ENCODE results near the gene BOD1L2. TPM values are rescaled to one million over a fixed set of nuclear protein-coding genes. Genes with fewer than 3 reads are reported as not detected.

BOD1L2 gene
- polyA plus RNA-seq, 2 of the 4 experiments (the other 2 are of a cell fraction): not detected

GRCh38 chr18:57135699-57136098, 11.2 kb upstream of the BOD1L2 start:
- CTCF ChIA-PET: interaction anchor here (0.6 kb wide), 1 partner anchor 388 kb away, joined by 3 read pairs; no protein-coding TSS in a partner anchor
- no peak for TF ChIP-seq ZNF302 (CRISPR knock-in tag; IDR thresholded peaks at IDR 0.05)
- TF ChIP-seq FOSL2 (IDR thresholded peaks at IDR 0.05): no peak
- no peak for TF ChIP-seq FOSL2 (CRISPR knock-in tag; IDR thresholded peaks at IDR 0.05)
- no peak for TF ChIP-seq HEYL (CRISPR knock-in tag; IDR thresholded peaks at IDR 0.05)
- no peak for TF ChIP-seq JUNB (IDR thresholded peaks at IDR 0.05)
- no peak for TF ChIP-seq GATA3 (IDR thresholded peaks at IDR 0.05; ENCODE audit: borderline replicate concordance)
- no peak for TF ChIP-seq RNF2 (IDR thresholded peaks at IDR 0.05; ENCODE audit: borderline replicate concordance, low read depth)
- TF ChIP-seq EHF (CRISPR knock-in tag; IDR thresholded peaks at IDR 0.05): no peak
- no peak for TF ChIP-seq HOXB13 (CRISPR knock-in tag; IDR thresholded peaks at IDR 0.05; ENCODE audit: low read depth)
- TF ChIP-seq CTCF (IDR thresholded peaks at IDR 0.05): no peak
- no peak for TF ChIP-seq HES2 (IDR thresholded peaks at IDR 0.05)
- 22% methylated on average over 4 of the region's 4 CpGs for WGBS (ENCODE audit: missing lambda C conversion rate)
- Histone ChIP-seq H3K9me3 (no peaks in the 10 kb centered on the region), H3K27ac (no peak overlapping the region), H3K4me1 (no peaks in the 10 kb centered on the region), H3K4me2 (no peak overlapping the region), H3K4me3 (no peak overlapping the region)
- no peak for FAIRE-seq
- DNase-seq (ENCODE audit: low read depth in 1 of 2, low spot score in 1 of 2): no peak
- POLR2A ChIA-PET: no interaction called here
- ATAC-seq: no peak

- CTCF ChIA-PET: no interaction called here
- H3K9me3 ChIP-seq: no peaks in the 10 kb centered on the region
- no peaks in the 10 kb centered on the region for H3K4me1 ChIP-seq
- H3K27ac ChIP-seq: no peak overlapping the region
- FAIRE-seq (no peak), DNase-seq (ENCODE audit: low read depth in 1 of 2, low spot score in 1 of 2) (no peak), ATAC-seq (no peak)
- TF ChIP-seq BCL3 (IDR thresholded peaks at IDR 0.05) (no peak), EHMT2 (IDR thresholded peaks at IDR 0.05; ENCODE audit: low read depth) (no peak), BHLHE40 (IDR thresholded peaks at IDR 0.05; ENCODE audit: low read depth, low read length) (no peak), CHD4 (IDR thresholded peaks at IDR 0.05; ENCODE audit: borderline replicate concordance) (no peak), NR3C1 (IDR thresholded peaks at IDR 0.05) (no peak), NFE2L2 (conservative IDR thresholded peaks at IDR 0.05; ENCODE audit: low read length) (no peak), MAFK (IDR thresholded peaks at IDR 0.05; ENCODE audit: partially characterized antibody) (no peak)
- WGBS (ENCODE audit: missing lambda C conversion rate): 69% methylated on average over 3 of the region's 3 CpGs
- no peak overlapping the region for H3K4me2 ChIP-seq
- POLR2A ChIA-PET: no interaction called here
- H3K4me3 ChIP-seq: no peak overlapping the region
These were observed 9.0 kb upstream of the BOD1L2 start for GRCh38 chr18:57137847-57138246.

GRCh38 chr18:57141208-57142129, 5.4 kb upstream of the BOD1L2 start:
- FAIRE-seq: no peak
- ChIA-PET CTCF (no interaction called here), POLR2A (no interaction called here)
- no peaks in the 10 kb centered on the region for H3K9me3 ChIP-seq
- H3K27ac ChIP-seq: no peak overlapping the region
- H3K4me1 ChIP-seq: no peaks in the 10 kb centered on the region
- H3K4me3 ChIP-seq: no peak overlapping the region
- WGBS (ENCODE audit: missing lambda C conversion rate): 43% methylated on average over 8 of the region's 10 CpGs
- no peak for TF ChIP-seq GATA3 (IDR thresholded peaks at IDR 0.05; ENCODE audit: borderline replicate concordance)
- TF ChIP-seq POLR2AphosphoS2 (conservative IDR thresholded peaks at IDR 0.05; ENCODE audit: low read length): no peak
- no peak for TF ChIP-seq ESRRA (IDR thresholded peaks at IDR 0.05; ENCODE audit: borderline replicate concordance, low read length)
- no peak for TF ChIP-seq TFCP2L1 (CRISPR knock-in tag; IDR thresholded peaks at IDR 0.05)
- no peak for TF ChIP-seq HMGXB4 (CRISPR knock-in tag; IDR thresholded peaks at IDR 0.05; ENCODE audit: borderline replicate concordance)
- TF ChIP-seq EHMT2 (IDR thresholded peaks at IDR 0.05; ENCODE audit: low read depth): no peak
- TF ChIP-seq CTCF (IDR thresholded peaks at IDR 0.05): no peak
- TF ChIP-seq NFE2L2 (conservative IDR thresholded peaks at IDR 0.05; ENCODE audit: low read length): no peak
- TF ChIP-seq CHD4 (IDR thresholded peaks at IDR 0.05; ENCODE audit: borderline replicate concordance): no peak
- no peak for TF ChIP-seq HOXA7 (CRISPR knock-in tag; IDR thresholded peaks at IDR 0.05)
- DNase-seq (ENCODE audit: low read depth in 1 of 2, low spot score in 1 of 2): no peak
- H3K4me2 ChIP-seq: no peak overlapping the region
- no peak for ATAC-seq
